Heart left ventricle (tissue), 13 donors: Measurements from ENCODE around the gene STK11.
A peak's percentile ranks its signal among the peaks of the same experiment; 100 is the strongest.

Experiments used
- CTCF ChIP-seq, 12 donors: fragments of 200-600 bp; sonication (generic) in 4 of 12; IDR thresholded peaks; one replicate each; pipeline versions ENCODE4 v1.5.0 to v1.8.0; 2018 to 2022; ENCODE audit warnings: antibody characterized with exemption in 12 of 12, mild to moderate bottlenecking in 5 of 12
- POLR2A ChIP-seq, 2 donors: fragments of 450-650 bp; IDR thresholded peaks; one replicate each; pipeline ENCODE4 v1.6.1; 2017; ENCODE audit warnings: antibody characterized with exemption in 2 of 2, mild to moderate bottlenecking in 2 of 2, moderate library complexity in 2 of 2
- donor health status: ischemic (EF 13 %, LVEDD 7.1; RV severe dilation, severe dysfunction).
- donor health status: DM: no; HTN: yes; CAD: no.
- donor health status: DM: no; HTN: no; CAD: no.
- donor health status: ischemic (EF 25% LVEDD 6.9; RV normal size, moderate dysfunction).
- donor health status: ischemic (EF 25% LVEDD 5.7; RV mildly dilated, moderate dysfunction).
- donor health status: ischemic (EF 35%, LVEDD 5.7; RV mildly dilated, moderate dysfunction).
- donor health status: nonischemic (EF 11% LVEDD 7.7; RV severe dilation, severe dysfunction).
- donor health status: DM: yes; HTN: yes; CAD: no.
- donor health status: PGD.
- donor health status: ischemic (EF 29% LVEDD 5.4; RV normal size, mild dysfunction).
- donor health status: nonischemic (EF 23%, LVEDD 6.1; RV moderate dilation, normal function).

- TF ChIP-seq CTCF (IDR thresholded peaks at IDR 0.05) (peak in 1 of 12 donors; percentile 1), POLR2A (IDR thresholded peaks at IDR 0.05) (no peak)
Measured at GRCh38 chr19:1244693-1245451, 39.3 kb downstream of the STK11 start.
